Aorta (tissue), 5 donors: ENCODE measurements around the gene NCF2. TPM values are rescaled to one million over a fixed set of nuclear protein-coding genes. Genes with fewer than 3 reads are reported as not detected.

Source experiments
- ATAC-seq: fragments of 200-7000 bp; cut with Tn5 transposase; one replicate; pipeline ENCODE4 v1.9.1; 2022; ENCODE audit warnings: moderate library complexity; ENCODE audit not compliant: low FRiP score
- DNase-seq, 2 donors: peaks; one replicate each; pipeline ENCODE4 v3.0.0-alpha.2; 2020
- H3K27ac ChIP-seq, 2 donors: one replicate each; pipeline ENCODE4 v1.5.1; 2013; ENCODE audit warnings: low read length in 2 of 2, mild to moderate bottlenecking in 2 of 2, moderate library complexity in 2 of 2, control low read depth in 1 of 2, inconsistent platforms in 1 of 2, low read depth in 1 of 2
- H3K27me3 ChIP-seq, 2 donors: one replicate each; pipeline ENCODE4 v1.6.1; 2013; ENCODE audit warnings: control low read depth in 1 of 2, low read length in 1 of 2, mild to moderate bottlenecking in 1 of 2, moderate library complexity in 1 of 2; ENCODE audit not compliant: insufficient read depth in 2 of 2, control insufficient read depth in 1 of 2
- H3K36me3 ChIP-seq, 2 donors: one replicate each; pipeline ENCODE4 v1.6.1; 2013; ENCODE audit warnings: control low read depth in 1 of 2, low read length in 1 of 2, mild to moderate bottlenecking in 1 of 2; ENCODE audit not compliant: insufficient read depth in 2 of 2, control insufficient read depth in 1 of 2
- H3K4me1 ChIP-seq, 2 donors: one replicate each; pipeline ENCODE4 v1.6.1; 2013; ENCODE audit warnings: low read length in 2 of 2, control low read depth in 1 of 2, mild to moderate bottlenecking in 1 of 2, moderate library complexity in 1 of 2; ENCODE audit not compliant: insufficient read depth in 2 of 2, control insufficient read depth in 1 of 2
- H3K4me3 ChIP-seq, 2 donors: one replicate each; pipeline ENCODE4 v1.5.1; 2013; ENCODE audit warnings: low read length in 2 of 2, control low read depth in 1 of 2, mild to moderate bottlenecking in 1 of 2
- H3K9me3 ChIP-seq: one replicate; pipeline ENCODE4 v1.6.1; 2013; ENCODE audit warnings: mild to moderate bottlenecking, low read length; ENCODE audit not compliant: control insufficient read depth
- WGBS, 2 donors: extraction: QIAGEN DNeasy Blood & Tissue Kit; methylation state at CpG; one replicate each; pipeline ENCODE4 v1.1.7; 2013; 5-methylcytosine and 5-hydroxymethylcytosine counted together
- intact Hi-C, 2 donors: fragments of 100-400 bp; cut with DNase I; formaldehyde crosslinking; loops; one replicate each; pipeline versions ENCODE4 v1.14.2 to v1.15.0; 2022
- polyA plus RNA-seq, 2 donors: library from polyadenylated mRNA; stranded (reverse); fragments of 200-250 nt; gene quantifications; one replicate each; pipeline ENCODE4 v1.2.3, GENCODE V29; 2013
- total RNA-seq, 2 donors: library from RNA; stranded (reverse); fragmentation: NEBNext Ultra II Directional; extraction: Animal tissue kit (Norgen Biotek cat#: 25700); gene quantifications; one replicate each; pipeline ENCODE4 v1.2.1, GENCODE V29; 2021
- donor health status: healthy with polysubstance abuse.
- donor health status: Bipolar disorder and iron deficiency.
- donor health status: DM: no; HTN: no; CAD: no.
- donor health status: DM: no; HTN: no; CAD: no.
- donor health status: DM: yes; HTN: yes; CAD: no.

Gene NCF2
- total and polyA plus RNA-seq, 4 donors = 2.2 to 28.0 (median 18.4) TPM

DNA sequence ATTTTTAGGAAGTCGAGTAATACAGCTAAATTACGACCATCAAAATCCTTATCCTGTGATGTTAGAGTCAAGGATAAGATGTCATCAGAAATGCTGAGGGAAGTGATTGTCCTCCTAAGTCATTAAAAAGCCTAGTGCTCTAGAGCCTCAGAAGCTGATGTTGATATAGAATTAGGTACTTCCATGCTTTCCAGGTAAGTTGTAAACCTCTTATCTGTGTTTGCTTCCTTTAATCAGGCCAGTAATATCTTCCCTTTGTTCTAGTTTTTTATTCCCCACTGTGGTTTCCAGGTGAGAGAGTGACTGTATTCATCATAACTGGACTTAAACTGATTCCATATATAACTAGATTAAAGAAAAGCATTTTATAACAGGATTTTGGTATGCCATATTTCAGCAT, 73.5 kb downstream of the NCF2 start:
- intact Hi-C loops = no loop called here
- Histone ChIP-seq H3K4me1 (no peaks in the 10 kb centered on the region), H3K36me3 (peaks cover 0 to 5% of the 10 kb centered on the region in 2 donors), H3K9me3 (no peaks in the 10 kb centered on the region), H3K27me3 (no peaks in the 10 kb centered on the region), H3K4me3 (no peak overlapping the region), H3K27ac (no peak overlapping the region)
- 89% methylated on average over 2 of the region's 2 CpGs for WGBS, 2 donors
- ATAC-seq (no peak), DNase-seq (no peak)

DNA sequence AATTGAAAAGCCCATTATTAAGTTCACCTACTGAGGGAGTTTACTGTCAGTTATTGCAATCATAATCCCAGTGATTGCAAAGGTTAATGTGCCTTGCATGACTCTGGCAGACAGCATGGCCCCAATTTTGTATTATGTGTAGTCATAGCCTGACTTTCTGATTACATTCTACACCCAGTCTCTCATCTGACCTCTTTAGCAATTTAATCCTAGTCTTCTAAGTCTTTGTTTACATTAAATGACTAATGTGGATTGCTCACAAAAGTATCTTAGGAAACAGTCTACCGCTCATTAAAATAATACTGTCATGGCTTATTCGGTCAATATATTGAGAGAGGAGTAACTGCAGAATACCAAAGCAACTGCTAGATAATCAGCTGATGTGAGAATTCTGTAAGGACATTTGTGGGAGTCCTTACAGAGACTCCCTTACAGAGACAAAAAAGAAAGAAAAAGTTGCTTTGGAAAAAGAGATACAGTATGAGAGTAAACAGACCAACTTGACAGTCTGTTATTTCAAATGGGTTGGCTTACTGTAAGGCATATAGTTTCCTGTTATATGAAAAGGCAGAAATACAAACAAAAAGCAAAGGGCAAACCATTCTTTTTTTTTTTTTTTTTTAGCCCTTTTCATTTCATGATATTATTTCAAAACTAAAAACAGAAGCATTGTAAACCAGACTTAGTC, 75.1 kb downstream of the NCF2 start:
- H3K36me3 ChIP-seq = peaks cover 0 to 5% of the 10 kb centered on the region in 2 donors
- no peaks in the 10 kb centered on the region for H3K27me3 ChIP-seq
- no peak overlapping the region for H3K4me3 ChIP-seq
- no peak overlapping the region for H3K27ac ChIP-seq
- intact Hi-C loops = no loop called here
- H3K4me1 ChIP-seq = no peaks in the 10 kb centered on the region
- no peaks in the 10 kb centered on the region for H3K9me3 ChIP-seq
- ATAC-seq (no peak), DNase-seq (no peak)
- 28% methylated on average over 2 of the region's 2 CpGs for WGBS, 2 donors

DNA sequence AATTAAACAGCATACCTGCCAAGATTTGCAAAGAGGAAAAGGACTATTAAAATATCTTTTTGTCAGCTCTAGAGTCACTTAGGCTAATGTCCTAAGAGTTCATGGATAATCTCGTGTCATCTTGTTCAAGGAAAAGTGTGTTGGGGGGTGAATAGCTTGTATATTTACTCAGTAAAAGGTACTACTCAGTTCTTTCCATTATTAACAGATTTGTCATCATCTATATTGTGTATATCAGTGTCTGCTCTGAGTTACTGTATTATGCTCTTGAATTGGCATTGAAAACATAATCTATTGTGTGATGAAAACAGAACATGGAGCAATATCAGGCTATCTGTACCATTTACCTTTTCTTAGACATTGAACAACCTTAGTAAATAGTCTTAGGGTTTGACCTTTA, 76.0 kb downstream of the NCF2 start:
- WGBS, 2 donors = 91 to 100% methylated on average over 1 of the region's 1 CpG
- no peak for ATAC-seq
- intact Hi-C loops = no loop called here

DNA sequence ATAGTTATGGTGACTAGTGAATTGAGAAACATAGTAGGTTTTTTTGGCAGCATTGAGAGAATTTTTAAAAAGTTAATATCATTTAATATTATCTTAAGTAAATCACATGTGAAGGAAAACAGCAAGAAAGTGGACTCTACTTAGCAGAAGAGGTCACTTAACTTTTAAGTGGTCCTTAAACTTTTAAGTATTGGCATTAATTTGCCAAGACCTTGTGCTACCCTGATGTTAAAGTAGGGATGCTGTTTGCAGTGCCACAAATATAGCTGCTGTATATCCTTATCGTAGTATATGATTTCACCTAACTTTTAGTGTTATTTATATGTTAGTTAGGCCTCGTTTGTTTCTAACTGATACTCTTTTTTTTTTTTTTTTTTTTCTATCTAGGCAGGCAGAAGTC, 77.8 kb downstream of the NCF2 start:
- no peaks in the 10 kb centered on the region for H3K27me3 ChIP-seq
- peaks cover 0 to 2% of the 10 kb centered on the region in 2 donors for H3K36me3 ChIP-seq
- ATAC-seq (no peak), DNase-seq (no peak)
- 79 to 85% methylated on average over 2 of the region's 2 CpGs for WGBS, 2 donors
- H3K9me3 ChIP-seq = no peaks in the 10 kb centered on the region
- no peak overlapping the region for H3K27ac ChIP-seq
- H3K4me1 ChIP-seq = no peaks in the 10 kb centered on the region
- H3K4me3 ChIP-seq = no peak overlapping the region
- intact Hi-C loops = no loop called here

More for the DNA sequence above, 76.0 kb downstream of the NCF2 start:
- no peak for DNase-seq
- no peak overlapping the region for H3K4me3 ChIP-seq
- no peaks in the 10 kb centered on the region for H3K27me3 ChIP-seq
- peaks cover 0 to 5% of the 10 kb centered on the region in 2 donors for H3K36me3 ChIP-seq
- no peaks in the 10 kb centered on the region for H3K4me1 ChIP-seq
- no peak overlapping the region for H3K27ac ChIP-seq
- H3K9me3 ChIP-seq = no peaks in the 10 kb centered on the region

DNA sequence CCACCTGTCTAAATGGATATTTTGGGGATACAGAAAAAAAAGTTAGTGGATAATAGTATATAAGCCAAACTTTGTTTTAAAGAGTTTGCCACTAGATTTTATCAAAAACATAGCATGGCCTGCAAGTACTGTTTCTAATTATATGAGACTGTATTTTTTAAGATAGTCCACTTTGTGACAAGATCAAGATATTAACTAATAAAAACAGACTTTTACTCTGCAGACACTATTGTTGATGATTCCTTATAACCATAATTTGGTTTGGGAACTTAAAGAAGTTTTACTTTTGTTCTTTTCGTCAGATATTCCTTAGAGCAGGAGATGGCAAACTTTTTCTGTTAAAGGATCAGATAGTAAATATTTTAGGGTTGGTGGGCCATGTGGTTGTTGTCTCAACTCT, 81.6 kb downstream of the NCF2 start:
- 93 to 95% methylated on average over 1 of the region's 1 CpG for WGBS, 2 donors
- no peak for DNase-seq
- no peak for ATAC-seq
- Histone ChIP-seq H3K27me3 (no peaks in the 10 kb centered on the region), H3K4me1 (no peaks in the 10 kb centered on the region), H3K9me3 (no peaks in the 10 kb centered on the region), H3K36me3 (no peaks in the 10 kb centered on the region), H3K4me3 (no peak overlapping the region), H3K27ac (no peak overlapping the region)
- intact Hi-C loops = no loop called here

DNA sequence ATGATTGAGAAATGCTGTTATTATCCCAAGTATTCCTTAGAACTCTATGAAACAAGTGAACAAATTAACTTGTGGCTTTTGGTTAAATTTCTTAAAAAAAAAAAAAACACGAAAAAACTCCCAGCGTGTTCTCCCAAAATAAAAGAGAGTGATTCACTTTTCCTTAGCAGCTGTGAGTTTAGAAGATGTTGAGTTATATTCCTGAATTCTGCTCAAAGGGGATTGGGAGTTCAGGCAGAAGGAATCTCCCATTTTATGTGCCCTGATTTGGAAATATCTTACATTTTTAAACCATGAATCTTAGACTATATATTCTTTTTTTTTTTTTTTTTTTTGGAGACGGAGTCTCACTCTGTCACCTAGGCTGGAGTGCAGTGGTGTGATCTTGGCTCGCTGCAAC, 83.7 kb downstream of the NCF2 start:
- whole genome bisulfite sequencing, 2 donors = 66 to 68% methylated on average over 4 of the region's 4 CpGs
- DNase-seq (no peak), ATAC-seq (no peak)
- Histone ChIP-seq H3K4me3 (no peak overlapping the region), H3K27me3 (no peaks in the 10 kb centered on the region), H3K27ac (no peak overlapping the region), H3K36me3 (no peaks in the 10 kb centered on the region), H3K9me3 (no peaks in the 10 kb centered on the region), H3K4me1 (no peaks in the 10 kb centered on the region)
- intact Hi-C loops = no loop called here

Other genes starting within 250 kb of the NCF2 start
- 1 to 10 TPM; 1.3 to 2.8 TPM for gene NMNAT2, start 172.1 kb downstream of the NCF2 start, total RNA-seq
- gene NMNAT2, start 172.1 kb downstream of the NCF2 start, polyA plus RNA-seq = under 1 TPM in 1 of 2 donors, not detected in 1; 0.25 TPM
- 10 to 100 TPM; 31.0 to 51.0 TPM for gene SMG7, start 118.0 kb downstream of the NCF2 start, total RNA-seq
- 10 to 100 TPM in 1 of 2 donors, 1 to 10 TPM in 1; 7.4 to 17.1 TPM for gene SMG7, start 118.0 kb downstream of the NCF2 start, polyA plus RNA-seq
- gene ARPC5, start 45.3 kb upstream of the NCF2 start, total RNA-seq = 100 to 1,000 TPM; 115 to 131 TPM
- 100 to 1,000 TPM in 1 of 2 donors, 10 to 100 TPM in 1; 90.6 to 162 TPM for gene ARPC5, start 45.3 kb upstream of the NCF2 start, polyA plus RNA-seq
- gene APOBEC4, start 62.9 kb upstream of the NCF2 start, total RNA-seq = not detected
- not detected for gene APOBEC4, start 62.9 kb upstream of the NCF2 start, polyA plus RNA-seq
- gene RGL1, start 214.7 kb upstream of the NCF2 start, total RNA-seq = 10 to 100 TPM; 24.0 to 51.6 TPM
- gene RGL1, start 214.7 kb upstream of the NCF2 start, polyA plus RNA-seq = 1 to 10 TPM; 7.0 to 8.8 TPM